Measurements from ENCODE around the gene CCDC141.
A peak's percentile ranks its signal among the peaks of the same experiment; 100 is the strongest.

DNA sequence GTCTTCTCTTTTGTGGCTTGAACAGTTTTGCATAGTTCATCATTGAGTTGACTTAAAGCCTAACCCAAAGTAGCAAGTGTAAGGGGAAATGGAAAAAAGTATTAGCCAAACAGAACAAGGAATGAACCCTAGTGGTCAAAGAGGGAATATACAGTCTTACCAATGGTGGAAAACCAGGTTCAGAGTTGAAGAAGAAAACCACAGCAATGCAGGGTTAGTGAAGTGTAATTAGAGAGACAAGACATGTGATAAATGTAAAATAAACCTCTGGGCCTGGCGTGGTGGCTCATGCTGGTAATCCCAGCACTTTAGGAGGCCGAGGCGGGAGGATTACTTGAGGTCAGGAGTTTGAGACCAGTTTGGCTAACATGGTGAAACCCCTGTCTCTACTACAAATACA lies 245.1 kb downstream of the CCDC141 start:
- TF ChIP-seq CTCF (IDR thresholded peaks at IDR 0.05) = peak in 1 of 3 donors; percentile 56
- TF ChIP-seq POLR2A (IDR thresholded peaks at IDR 0.05) = no peak

All from breast epithelium (tissue), 3 donors.